ENCODE measurements around the gene ARHGEF35.
A peak's percentile ranks its signal among the peaks of the same experiment; 100 is the strongest.
"Not testable (repeated sequence)": the region's sequence is repeated elsewhere in the genome, so short reads cannot be mapped to it uniquely, and the experiment has no call there.

ARHGEF35 gene

GRCh38 chr7:144178380-144179164 lies 17.1 kb downstream of the ARHGEF35 start:
- peak; percentile 27 for DNase-seq

- DNase-seq, result no peak
These were observed 21.0 kb downstream of the ARHGEF35 start for GRCh38 chr7:144174613-144175012.

- DNase-seq, result not testable (repeated sequence)
These were observed 23.9 kb downstream of the ARHGEF35 start for GRCh38 chr7:144171594-144172350.

GRCh38 chr7:144164784-144165183 lies 30.8 kb downstream of the ARHGEF35 start:
- no peak for DNase-seq

GRCh38 chr7:144158861-144159260 lies 36.8 kb downstream of the ARHGEF35 start:
- no peak for DNase-seq

- DNase-seq, result no peak
These were observed 47.3 kb downstream of the ARHGEF35 start for GRCh38 chr7:144148224-144148827.

GRCh38 chr7:144144426-144144825 lies 51.2 kb downstream of the ARHGEF35 start:
- no peak for DNase-seq

GRCh38 chr7:144142187-144142586 lies 53.4 kb downstream of the ARHGEF35 start:
- no peak for DNase-seq

GRCh38 chr7:144137501-144137900 lies 58.1 kb downstream of the ARHGEF35 start:
- DNase-seq, result no peak

Measured in activated CD4-positive, alpha-beta T cell treated with anti-CD3 and anti-CD28 coated beads for 48 hours (primary cell).